ENCODE measurements around the gene DAD1.

Gene DAD1

GRCh38 chr14:22521449-22522239 lies 67.4 kb downstream of the DAD1 start:
- Histone ChIP-seq H3K27me3 (ENCODE audit: insufficient read depth, low read length) (no peaks in the 10 kb centered on the region), H3K36me3 (ENCODE audit: insufficient read depth, low read length) (no peaks in the 10 kb centered on the region), H3K4me1 (ENCODE audit: insufficient read depth, low read length) (0 out of 2 replicates have a peak, but pooled peaks cover 4% of the 10 kb centered on the region), H3K4me3 (ENCODE audit: low read length) (no peak overlapping the region), H3K27ac (ENCODE audit: low read depth, low read length) (no peak overlapping the region), H3K9ac (ENCODE audit: low read depth, low read length) (no peak overlapping the region), H3K9me3 (ENCODE audit: insufficient read depth, low read depth, low read length) (no peaks in the 10 kb centered on the region)
- WGBS, result 82% methylated on average over 4 of the region's 4 CpGs

DNA sequence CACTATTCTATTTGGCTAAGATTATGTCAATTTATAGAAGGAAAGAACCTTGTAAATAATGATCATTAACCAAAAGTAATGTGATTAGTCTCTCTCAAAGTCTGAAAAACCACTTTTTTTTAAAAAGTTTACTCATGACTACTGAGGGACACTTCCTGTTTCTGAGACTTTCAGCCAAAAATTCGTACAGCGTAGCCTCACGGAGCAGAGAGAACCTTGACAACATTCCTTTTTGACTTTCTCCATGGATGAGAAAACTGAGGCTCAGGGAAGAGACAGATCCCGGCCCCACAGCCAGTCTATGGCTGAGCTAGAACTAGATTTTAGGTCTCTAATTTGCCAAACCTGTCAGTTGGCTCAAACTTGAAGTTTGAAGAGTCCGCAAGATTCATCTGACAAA lies 68.2 kb downstream of the DAD1 start:
- 92% methylated on average over 5 of the region's 5 CpGs for WGBS
- Histone ChIP-seq H3K27me3 (ENCODE audit: insufficient read depth, low read length) (no peaks in the 10 kb centered on the region), H3K9ac (ENCODE audit: low read depth, low read length) (no peak overlapping the region)

GRCh38 chr14:22519877-22520685 lies 68.9 kb downstream of the DAD1 start:
- Histone ChIP-seq H3K27ac (ENCODE audit: low read depth, low read length) (no peak overlapping the region), H3K27me3 (ENCODE audit: insufficient read depth, low read length) (no peaks in the 10 kb centered on the region), H3K9me3 (ENCODE audit: insufficient read depth, low read depth, low read length) (no peaks in the 10 kb centered on the region), H3K4me1 (ENCODE audit: insufficient read depth, low read length) (peaks cover 4% of the 10 kb centered on the region; the same call in 1 of the 2 replicates), H3K36me3 (ENCODE audit: insufficient read depth, low read length) (no peaks in the 10 kb centered on the region), H3K4me3 (ENCODE audit: low read length) (no peak overlapping the region), H3K9ac (ENCODE audit: low read depth, low read length) (no peak overlapping the region)
- 93% methylated on average over 5 of the region's 6 CpGs for whole genome bisulfite sequencing

More for the DNA sequence above, 68.2 kb downstream of the DAD1 start:
- Histone ChIP-seq H3K4me1 (ENCODE audit: insufficient read depth, low read length) (peaks cover 4% of the 10 kb centered on the region; the same call in 1 of the 2 replicates), H3K9me3 (ENCODE audit: insufficient read depth, low read depth, low read length) (no peaks in the 10 kb centered on the region), H3K4me3 (ENCODE audit: low read length) (no peak overlapping the region), H3K36me3 (ENCODE audit: insufficient read depth, low read length) (no peaks in the 10 kb centered on the region), H3K27ac (ENCODE audit: low read depth, low read length) (no peak overlapping the region)

DNA sequence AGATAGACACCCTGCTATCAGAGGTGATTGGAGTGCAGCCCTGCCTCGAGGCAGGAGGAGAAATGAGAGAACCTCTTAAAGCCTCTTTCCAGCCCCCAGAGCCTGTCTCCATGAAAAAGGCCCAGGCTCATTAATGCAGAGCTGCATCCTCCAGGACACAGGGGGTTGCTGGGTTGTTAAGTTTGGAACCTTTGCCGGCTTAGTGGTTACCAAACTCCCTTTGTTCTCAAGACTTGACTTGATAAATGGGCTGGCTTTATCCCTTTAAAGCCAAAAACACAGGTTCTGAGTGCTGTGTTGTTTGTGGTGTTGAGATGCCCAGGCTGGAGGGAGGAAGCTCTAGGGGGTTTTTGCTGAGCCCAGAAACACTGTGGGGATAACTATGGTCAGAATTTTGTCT lies 71.0 kb downstream of the DAD1 start:
- WGBS, result 15% methylated on average over 2 of the region's 2 CpGs
- Histone ChIP-seq H3K27me3 (ENCODE audit: insufficient read depth, low read length) (no peaks in the 10 kb centered on the region), H3K9ac (ENCODE audit: low read depth, low read length) (no peak overlapping the region), H3K9me3 (ENCODE audit: insufficient read depth, low read depth, low read length) (no peaks in the 10 kb centered on the region), H3K36me3 (ENCODE audit: insufficient read depth, low read length) (no peaks in the 10 kb centered on the region), H3K27ac (ENCODE audit: low read depth, low read length) (no peak overlapping the region), H3K4me1 (ENCODE audit: insufficient read depth, low read length) (peaks cover 4% of the 10 kb centered on the region; the same call in 1 of the 2 replicates), H3K4me3 (ENCODE audit: low read length) (no peak overlapping the region)

DNA sequence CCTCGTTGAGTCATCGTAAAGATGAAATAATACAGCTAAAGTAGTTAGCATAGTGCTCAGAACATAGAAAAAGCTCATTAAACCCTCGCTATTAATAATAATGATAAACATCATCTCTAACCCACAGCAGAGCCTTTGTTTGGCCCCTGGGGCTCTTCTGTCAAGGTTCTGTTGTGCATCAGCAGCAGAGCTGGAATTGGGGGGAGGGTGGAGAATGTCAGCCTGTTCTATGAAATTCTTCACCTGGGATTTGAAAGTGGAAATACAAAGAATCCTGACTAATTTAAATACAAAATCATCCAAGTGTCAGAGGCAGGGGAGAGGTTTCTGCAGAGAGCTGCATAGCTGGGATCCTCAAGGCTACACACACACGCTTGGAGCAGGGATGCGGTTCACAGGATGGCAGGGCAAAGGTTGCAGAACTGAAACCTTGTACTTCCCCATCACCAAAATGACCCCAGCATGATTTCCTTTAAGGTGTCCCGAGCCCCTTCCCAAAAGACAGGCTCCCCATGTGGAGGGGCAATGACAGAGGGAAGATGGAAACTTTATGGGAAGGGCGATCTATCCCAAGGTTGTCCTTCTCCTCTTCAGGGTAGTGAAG lies 71.8 kb downstream of the DAD1 start:
- Histone ChIP-seq H3K36me3 (ENCODE audit: insufficient read depth, low read length) (no peaks in the 10 kb centered on the region), H3K4me1 (ENCODE audit: insufficient read depth, low read length) (peaks cover 4% of the 10 kb centered on the region; the same call in 1 of the 2 replicates), H3K27me3 (ENCODE audit: insufficient read depth, low read length) (no peaks in the 10 kb centered on the region), H3K9ac (ENCODE audit: low read depth, low read length) (no peak overlapping the region), H3K27ac (ENCODE audit: low read depth, low read length) (no peak overlapping the region), H3K9me3 (ENCODE audit: insufficient read depth, low read depth, low read length) (no peaks in the 10 kb centered on the region), H3K4me3 (ENCODE audit: low read length) (no peak overlapping the region)
- 96% methylated on average over 7 of the region's 7 CpGs for WGBS

DNA sequence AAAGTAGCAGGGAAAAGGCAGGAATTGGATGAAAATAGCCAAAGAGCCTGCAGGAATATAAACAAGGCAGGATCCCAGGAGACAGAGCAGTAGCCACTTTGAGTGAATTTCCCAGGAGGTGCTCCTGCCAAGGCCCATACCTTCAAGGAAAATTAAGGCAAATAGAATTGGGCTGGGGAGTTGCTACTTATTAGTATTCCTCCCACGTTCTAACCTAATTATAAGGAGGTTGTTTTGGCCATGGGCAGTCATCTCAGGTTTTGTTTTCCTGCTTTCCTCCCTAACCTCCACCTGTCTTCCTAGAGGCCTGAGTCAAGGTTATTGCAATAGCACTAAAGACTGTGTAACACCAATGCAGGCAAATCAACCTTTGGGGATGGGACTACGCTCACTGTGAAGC lies 73.1 kb downstream of the DAD1 start:
- H3K4me1 ChIP-seq (ENCODE audit: insufficient read depth, low read length), result peaks cover 13% of the 10 kb centered on the region
- no peaks in the 10 kb centered on the region for H3K9me3 ChIP-seq (ENCODE audit: insufficient read depth, low read depth, low read length)
- H3K27me3 ChIP-seq (ENCODE audit: insufficient read depth, low read length), result no peaks in the 10 kb centered on the region
- 100% methylated on average over 1 of the region's 2 CpGs for WGBS
- no peaks in the 10 kb centered on the region for H3K36me3 ChIP-seq (ENCODE audit: insufficient read depth, low read length)
- no peak overlapping the region for H3K4me3 ChIP-seq (ENCODE audit: low read length)
- no peak overlapping the region for H3K9ac ChIP-seq (ENCODE audit: low read depth, low read length)
- H3K27ac ChIP-seq (ENCODE audit: low read depth, low read length), result no peak overlapping the region

Data from HUES64 (cell line).